ENCODE results near the gene TBC1D4. TPM values are rescaled to one million over a fixed set of nuclear protein-coding genes. Genes with fewer than 3 reads are reported as not detected.

TBC1D4 gene
- polyA plus RNA-seq, 1 of the 3 experiments (the other 2 are of a cell fraction) = 8.8 TPM

GRCh38 chr13:75360170-75360569, 121.8 kb downstream of the TBC1D4 start:
- 90% methylated on average over 1 of the region's 1 CpG for WGBS (ENCODE audit: low lambda C conversion rate)
- Histone ChIP-seq H4K20me1 (ENCODE audit: insufficient read depth) (no peaks in the 10 kb centered on the region), H3K9ac (no peak overlapping the region), H3K79me2 (ENCODE audit: insufficient read depth) (peaks cover 11% of the 10 kb centered on the region; the same call in 1 of the 2 replicates), H3F3A (replicated peaks; ENCODE audit: insufficient read depth) (peaks cover 23% of the 10 kb centered on the region), H3K36me3 (replicated peaks in 1 of 2; ENCODE audit: control insufficient read depth in 1 of 2, insufficient read depth in 2 of 2, low read length in 1 of 2) (peaks cover 0 to 2% of the 10 kb centered on the region in 2 experiments), H2AFZ (ENCODE audit: low read depth) (no peak overlapping the region), H3K27ac (ENCODE audit: low read depth in 2 of 2, low read length in 1 of 2) (no peak overlapping the region), H3K4me1 (ENCODE audit: control insufficient read depth in 1 of 2, insufficient read depth in 2 of 2, low read depth in 1 of 2, low read length in 1 of 2) (peaks cover 2 to 11% of the 10 kb centered on the region in 2 experiments; a peak in 3 of 4 replicates), H3K4me2 (no peak overlapping the region), H3K9me2 (no peaks in the 10 kb centered on the region), H3K27me3 (ENCODE audit: insufficient read depth) (no peaks in the 10 kb centered on the region), H3K4me3 (ENCODE audit: low read depth in 2 of 2, low read length in 1 of 2) (no peak overlapping the region), H3K9me3 (no peaks in the 10 kb centered on the region)
- POLR2A ChIA-PET = no interaction called here
- no peak for DNase-seq
- CTCF ChIA-PET = interaction anchor here (0.7 to 2.0 kb wide), 2 partner anchors 13 to 34 kb away, joined by 5 to 8 read pairs; no protein-coding TSS in a partner anchor
- TF ChIP-seq RXRA (IDR thresholded peaks at IDR 0.05; ENCODE audit: borderline replicate concordance, low read depth) (no peak), MXI1 (IDR thresholded peaks at IDR 0.05; ENCODE audit: low read depth, low read length) (no peak), NFIC (IDR thresholded peaks at IDR 0.05; ENCODE audit: borderline replicate concordance) (no peak), TEAD4 (IDR thresholded peaks at IDR 0.05; ENCODE audit: borderline replicate concordance, insufficient read depth) (no peak), USF1 (IDR thresholded peaks at IDR 0.05; ENCODE audit: borderline replicate concordance, low read depth) (no peak), RAD21 (IDR thresholded peaks at IDR 0.05; ENCODE audit: low read length) (no peak), RCOR1 (IDR thresholded peaks at IDR 0.05; ENCODE audit: low read length) (no peak), CTCF (IDR thresholded peaks at IDR 0.05) (no peak), CHD2 (IDR thresholded peaks at IDR 0.05; ENCODE audit: low read length, partially characterized antibody) (no peak), FOSL2 (IDR thresholded peaks at IDR 0.05; ENCODE audit: borderline replicate concordance, low read depth) (no peak), GATA2 (CRISPR knock-in tag; IDR thresholded peaks at IDR 0.05) (no peak), RFX5 (IDR thresholded peaks at IDR 0.05; ENCODE audit: low read length) (no peak)
- TF ChIP-seq, protein P1, sequence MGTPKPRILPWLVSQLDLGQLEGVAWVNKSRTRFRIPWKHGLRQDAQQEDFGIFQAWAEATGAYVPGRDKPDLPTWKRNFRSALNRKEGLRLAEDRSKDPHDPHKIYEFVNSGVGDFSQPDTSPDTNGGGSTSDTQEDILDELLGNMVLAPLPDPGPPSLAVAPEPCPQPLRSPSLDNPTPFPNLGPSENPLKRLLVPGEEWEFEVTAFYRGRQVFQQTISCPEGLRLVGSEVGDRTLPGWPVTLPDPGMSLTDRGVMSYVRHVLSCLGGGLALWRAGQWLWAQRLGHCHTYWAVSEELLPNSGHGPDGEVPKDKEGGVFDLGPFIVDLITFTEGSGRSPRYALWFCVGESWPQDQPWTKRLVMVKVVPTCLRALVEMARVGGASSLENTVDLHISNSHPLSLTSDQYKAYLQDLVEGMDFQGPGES (IDR thresholded peaks at IDR 0.05; ENCODE audit: low read depth, low read length) = no peak
- TF ChIP-seq, protein P2, sequence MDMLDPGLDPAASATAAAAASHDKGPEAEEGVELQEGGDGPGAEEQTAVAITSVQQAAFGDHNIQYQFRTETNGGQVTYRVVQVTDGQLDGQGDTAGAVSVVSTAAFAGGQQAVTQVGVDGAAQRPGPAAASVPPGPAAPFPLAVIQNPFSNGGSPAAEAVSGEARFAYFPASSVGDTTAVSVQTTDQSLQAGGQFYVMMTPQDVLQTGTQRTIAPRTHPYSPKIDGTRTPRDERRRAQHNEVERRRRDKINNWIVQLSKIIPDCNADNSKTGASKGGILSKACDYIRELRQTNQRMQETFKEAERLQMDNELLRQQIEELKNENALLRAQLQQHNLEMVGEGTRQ (IDR thresholded peaks at IDR 0.05; ENCODE audit: borderline replicate concordance, low read depth, low read length) = no peak

Measured in SK-N-SH (cell line).